CD4-positive, alpha-beta T cell treated with Interleukin-4 for 1 hour (primary cell): ENCODE data around the gene CELF4.
"Not testable (repeated sequence)": the region's sequence is repeated elsewhere in the genome, so short reads cannot be mapped to it uniquely, and the experiment has no call there.

ENCODE experiments used
- DNase-seq, 2 donors: peaks; one replicate each; pipeline ENCODE4 v3.0.0-alpha.2; 2020 to 2022

The CELF4 gene

DNA sequence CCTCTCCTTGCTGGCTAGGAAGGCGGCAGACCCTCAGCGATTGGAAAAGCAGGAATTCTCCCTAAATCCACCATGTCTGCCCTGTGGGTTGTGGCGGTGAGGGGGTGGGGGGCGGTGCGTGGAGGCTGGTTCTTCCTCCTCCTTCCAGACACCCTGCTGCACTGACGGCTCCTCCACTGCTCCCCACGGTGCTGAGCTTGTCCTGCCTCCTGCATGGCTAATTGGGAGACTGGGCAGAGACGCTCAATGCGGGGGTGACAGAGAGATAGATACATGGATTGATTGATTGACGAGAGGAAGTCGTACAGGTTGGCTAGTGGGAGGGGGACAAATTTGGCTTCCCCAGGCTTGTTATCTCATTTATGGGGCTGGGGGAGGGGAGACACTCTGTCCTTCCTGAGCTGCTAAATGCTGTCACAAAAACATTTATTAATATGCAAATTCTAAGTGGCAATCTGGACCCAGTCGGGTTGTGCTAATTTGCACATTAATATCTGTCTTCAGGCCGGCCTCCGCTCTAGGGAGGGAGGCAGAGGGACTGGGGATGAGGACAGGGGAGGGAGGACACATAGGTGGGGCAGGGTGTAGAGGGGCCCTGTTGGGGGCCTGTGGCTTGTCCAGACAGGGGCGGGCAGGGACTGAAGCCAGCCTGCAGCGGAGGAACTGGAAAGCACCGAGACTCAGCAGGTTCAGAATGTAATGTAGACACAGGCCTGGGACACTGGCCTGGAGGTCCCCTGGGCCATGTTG is 181.6 kb downstream of the CELF4 start:
- no peak for DNase-seq

DNA sequence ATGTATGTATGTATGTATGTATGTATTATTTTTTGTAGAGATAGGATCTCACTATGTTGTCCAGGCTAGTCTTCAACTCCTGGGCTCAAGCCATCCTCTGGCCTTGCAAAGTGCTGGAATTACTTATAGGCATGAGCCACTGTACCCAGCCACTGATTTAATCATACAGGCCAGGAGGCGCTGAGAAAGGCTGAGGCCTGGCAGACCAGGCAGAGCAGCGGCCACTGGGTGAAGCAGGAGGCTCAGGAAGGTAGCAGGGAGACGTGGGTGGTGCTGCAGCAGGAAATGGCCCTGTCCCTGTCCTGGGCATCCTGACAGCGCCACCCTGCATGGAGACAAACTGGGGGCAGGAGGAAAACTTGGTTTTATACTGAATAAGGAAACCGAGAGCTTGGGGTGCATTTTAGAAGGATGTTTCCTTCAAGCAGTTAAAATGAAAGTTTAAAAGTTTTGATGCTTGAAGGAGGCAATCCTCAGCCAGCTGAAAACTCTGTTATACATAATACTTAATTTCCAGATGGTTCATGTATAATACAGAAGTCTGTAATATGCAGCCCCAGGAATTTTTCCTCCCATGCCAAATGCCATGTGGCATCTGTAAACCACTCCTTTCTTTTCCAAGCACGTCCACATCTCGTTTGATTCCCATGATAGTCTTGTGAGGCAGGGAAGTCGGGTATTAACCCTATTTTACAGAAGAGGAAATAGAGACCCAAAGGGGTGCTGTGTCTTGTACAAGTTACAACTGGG is 182.4 kb downstream of the CELF4 start:
- DNase-seq: no peak

DNA sequence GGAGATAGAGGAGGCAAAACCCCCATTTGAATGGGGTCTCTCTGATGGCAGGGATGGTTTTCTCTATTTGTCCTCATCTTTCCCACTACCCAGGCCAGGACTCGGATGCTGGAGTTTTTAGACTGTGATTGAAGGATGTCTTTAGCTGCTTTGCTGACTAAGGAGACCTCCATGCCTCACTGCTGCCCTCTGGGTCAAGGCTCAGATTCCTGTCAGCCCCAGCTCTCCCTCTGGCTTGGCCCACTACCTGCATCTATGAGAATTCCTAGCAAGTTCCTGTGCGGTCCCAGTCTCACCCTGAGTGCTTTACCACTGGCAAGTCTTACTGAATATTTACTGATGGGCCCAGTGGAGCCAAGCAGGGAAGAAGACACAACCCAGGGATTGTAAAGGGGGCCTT is 184.0 kb downstream of the CELF4 start:
- DNase-seq: no peak

- DNase-seq: no peak
These were observed 185.0 kb downstream of the CELF4 start for GRCh38 chr18:37380546-37381110.

DNA sequence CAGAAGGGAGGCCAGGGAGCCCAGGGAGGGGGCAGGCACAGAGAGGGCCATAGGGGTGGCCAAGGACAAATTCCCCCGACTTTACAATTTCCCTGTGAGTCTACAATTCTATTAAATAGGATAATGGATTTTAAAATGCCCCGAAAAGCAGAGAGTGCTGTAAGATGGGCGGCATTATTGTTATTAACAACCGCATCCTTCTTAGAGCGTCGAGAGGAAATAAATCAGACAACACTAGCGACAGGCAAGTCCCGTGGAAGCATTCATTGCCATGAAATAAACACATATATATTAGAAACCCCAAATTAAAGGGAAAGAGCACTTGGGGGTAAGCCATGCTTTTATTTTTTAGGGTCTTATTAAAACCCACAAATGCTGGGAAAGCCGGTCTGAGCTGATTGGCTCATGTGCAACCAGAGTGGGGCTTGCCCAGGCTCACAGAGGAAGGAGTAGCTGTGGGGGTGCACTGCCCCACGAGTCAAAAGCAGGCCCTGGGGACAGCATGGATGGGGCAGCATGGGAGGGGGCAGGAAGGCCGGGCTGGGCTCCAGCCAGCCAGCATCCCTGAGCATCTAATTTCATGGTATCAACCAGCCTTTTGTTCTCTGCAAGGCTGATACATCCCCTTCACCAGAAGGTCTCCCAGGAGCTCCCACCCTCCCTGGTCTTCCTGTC is 187.1 kb downstream of the CELF4 start:
- no peak for DNase-seq

DNA sequence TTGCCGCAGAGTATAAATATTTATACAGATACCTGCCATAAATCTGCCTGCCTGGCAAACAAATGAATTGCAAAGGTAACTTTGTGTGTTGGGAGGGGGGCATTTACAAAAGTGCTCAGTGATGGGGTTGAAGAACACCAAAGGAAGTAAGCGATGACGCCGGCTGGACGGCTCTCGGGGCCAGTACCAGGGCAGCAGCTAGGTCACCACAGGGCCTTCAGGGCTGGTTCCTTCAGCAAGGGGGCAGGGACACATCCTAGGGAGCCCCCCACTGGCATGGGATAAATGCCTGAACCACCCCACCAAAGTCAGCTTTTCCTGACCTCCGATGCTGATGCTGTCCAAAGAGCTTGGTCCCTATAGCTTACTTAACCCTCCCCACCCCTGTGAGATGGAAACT is 190.4 kb downstream of the CELF4 start:
- no peak for DNase-seq

- DNase-seq: no peak
These were observed 197.3 kb downstream of the CELF4 start for GRCh38 chr18:37368110-37368954.

- no peak for DNase-seq
These were observed 201.4 kb downstream of the CELF4 start for GRCh38 chr18:37364237-37364636.

GRCh38 chr18:37362158-37362890 is 203.3 kb downstream of the CELF4 start:
- no peak for DNase-seq

DNA sequence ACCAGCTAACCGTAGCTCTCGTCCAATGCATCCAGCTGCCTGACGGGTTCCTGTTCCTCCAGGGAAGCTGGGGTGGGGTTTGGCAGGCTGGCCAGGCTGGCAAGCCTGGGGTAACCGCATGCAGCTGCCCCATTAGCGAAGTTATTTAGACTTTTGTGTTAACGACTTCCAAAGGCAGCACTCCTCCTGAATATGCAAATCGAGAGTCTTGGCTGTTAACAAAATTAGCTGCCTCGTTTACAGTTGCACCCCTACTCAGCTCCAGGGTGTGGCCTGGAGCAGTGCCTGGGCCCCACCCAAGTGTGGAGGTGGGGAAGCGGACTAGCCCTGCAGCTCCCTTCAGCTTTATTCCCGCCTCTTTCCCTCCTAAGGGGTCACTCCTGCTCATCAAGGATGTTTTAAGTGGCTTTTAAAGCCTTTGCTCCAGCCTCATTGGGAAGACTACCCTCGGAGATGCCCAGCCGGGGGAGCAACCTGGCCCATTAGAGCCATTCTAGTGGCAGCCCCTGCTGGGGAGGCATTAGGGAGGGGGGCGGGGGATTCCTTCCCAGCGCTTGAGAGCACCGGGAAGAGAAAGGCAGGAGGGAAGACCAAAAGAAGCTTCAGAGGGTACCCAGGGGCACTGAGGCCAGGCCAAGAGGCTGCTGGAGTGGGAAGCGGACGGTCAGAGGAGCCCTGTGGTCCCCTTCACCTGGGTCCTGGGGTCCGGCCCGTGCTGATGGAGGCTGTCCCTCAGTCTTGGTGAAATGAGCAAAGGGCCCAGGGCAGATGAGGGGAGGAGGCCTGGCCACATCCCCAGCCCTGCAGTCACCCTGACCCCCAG is 204.1 kb downstream of the CELF4 start:
- DNase-seq: no peak

GRCh38 chr18:37358061-37358460 is 207.5 kb downstream of the CELF4 start:
- not testable (repeated sequence) for DNase-seq

DNA sequence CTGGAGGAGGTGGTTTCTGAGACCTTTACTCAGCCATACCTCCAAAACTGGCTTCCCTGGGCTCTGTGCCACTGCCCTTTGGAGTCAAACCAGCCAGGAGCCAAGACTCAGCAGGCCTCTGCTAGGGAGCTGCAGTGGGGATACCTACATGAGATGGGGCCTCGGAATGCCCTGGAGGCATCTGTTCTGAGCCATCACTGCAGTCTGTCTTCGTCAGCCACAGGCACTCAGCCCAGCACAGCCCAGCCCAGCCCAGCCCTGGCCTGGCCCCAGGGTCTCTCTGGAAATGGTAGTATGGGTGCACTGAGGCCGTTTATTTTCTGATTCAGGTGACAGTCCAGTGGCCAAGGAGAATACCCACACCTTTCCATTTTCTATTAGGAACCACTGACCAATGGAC is 209.8 kb downstream of the CELF4 start:
- DNase-seq: no peak

- no peak for DNase-seq
These were observed 214.5 kb downstream of the CELF4 start for GRCh38 chr18:37351110-37351509.

DNA sequence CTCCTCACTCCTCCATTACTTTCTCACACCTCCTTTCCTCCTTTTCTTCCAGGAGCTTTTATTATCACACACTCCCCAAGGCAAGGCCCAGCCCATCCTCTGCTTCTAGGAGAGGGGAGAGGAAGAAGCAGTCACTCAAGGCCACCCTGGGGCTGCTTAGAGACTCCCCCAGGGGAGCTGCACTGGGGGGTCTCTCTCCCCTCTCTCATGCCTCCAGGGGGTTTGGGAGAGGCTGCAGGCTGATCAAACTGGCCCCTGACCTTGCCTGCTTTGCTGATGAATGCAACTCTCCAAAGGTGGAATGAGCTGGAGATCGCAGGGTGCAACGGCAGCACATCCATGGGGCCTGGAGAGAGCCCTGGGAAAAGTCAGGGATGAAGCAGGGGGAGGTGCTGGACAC is 216.9 kb downstream of the CELF4 start:
- no peak for DNase-seq

DNA sequence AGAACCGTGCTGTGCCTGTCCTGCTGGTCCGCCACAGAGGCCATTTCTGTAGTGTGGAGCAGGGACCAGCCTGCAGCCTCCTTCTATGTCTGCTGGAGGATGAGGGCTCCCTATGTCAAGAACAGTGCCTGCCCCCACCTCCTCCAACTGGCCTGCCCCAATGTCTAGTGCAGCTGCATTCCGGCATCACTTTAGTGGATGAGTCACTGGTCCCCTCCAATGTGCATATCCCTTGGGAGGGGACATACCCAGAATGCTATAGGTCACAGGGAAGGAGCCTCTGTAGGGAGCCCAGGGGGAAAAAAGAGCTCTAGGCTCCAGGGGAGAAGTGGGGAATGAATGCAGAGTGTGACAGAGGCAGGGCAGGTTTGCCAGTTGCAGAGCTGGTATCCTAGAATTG is 219.6 kb downstream of the CELF4 start:
- no peak for DNase-seq

DNA sequence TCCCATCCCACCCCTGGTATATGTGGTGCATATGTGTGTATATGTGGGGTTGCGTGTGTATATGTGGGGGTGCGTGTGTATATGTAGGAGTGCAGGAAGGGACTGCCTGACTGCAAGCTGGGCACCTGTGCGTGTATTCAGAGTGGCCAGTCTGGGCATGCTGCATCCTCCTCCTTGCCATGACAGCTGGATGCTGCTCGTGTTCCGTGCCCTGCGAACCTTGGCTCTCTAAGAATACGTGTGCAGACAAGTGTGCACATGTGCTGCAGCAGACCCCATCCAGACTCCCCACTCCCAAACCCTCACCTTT is 222.1 kb downstream of the CELF4 start:
- no peak for DNase-seq

DNA sequence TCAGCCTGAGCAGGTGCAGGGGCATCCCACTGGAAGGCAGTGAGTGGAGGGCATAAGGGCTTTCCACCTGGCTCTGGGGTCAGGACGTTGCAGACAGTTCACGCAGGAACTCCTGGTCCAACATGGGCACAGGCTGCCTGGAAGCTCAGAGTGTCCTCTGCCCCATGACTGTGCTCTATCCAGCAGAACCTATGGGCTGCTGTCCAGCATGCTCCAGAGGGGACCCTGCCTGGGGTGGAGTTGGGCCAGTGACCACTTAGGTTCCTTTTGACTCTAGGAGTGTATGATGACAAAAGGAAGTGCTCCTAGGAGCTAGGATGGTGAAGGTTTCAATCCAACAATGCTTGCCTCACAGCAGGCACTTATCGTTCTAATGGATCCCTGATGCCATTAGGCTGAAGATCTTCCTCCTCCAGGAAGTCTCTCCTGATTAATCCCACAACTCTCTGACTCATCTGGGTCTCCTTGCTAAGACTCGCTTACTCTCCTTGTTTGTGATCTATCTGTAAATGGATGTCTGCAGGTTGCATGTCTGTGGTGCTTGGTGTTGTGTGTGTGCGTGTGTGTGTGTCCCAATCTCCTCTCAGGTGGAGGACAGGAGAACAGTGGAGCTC is 224.0 kb downstream of the CELF4 start:
- DNase-seq: no peak

- DNase-seq: no peak
These were observed 224.6 kb downstream of the CELF4 start for GRCh38 chr18:37341016-37341415.

- no peak for DNase-seq
These were observed 225.8 kb downstream of the CELF4 start for GRCh38 chr18:37339701-37340215.

DNA sequence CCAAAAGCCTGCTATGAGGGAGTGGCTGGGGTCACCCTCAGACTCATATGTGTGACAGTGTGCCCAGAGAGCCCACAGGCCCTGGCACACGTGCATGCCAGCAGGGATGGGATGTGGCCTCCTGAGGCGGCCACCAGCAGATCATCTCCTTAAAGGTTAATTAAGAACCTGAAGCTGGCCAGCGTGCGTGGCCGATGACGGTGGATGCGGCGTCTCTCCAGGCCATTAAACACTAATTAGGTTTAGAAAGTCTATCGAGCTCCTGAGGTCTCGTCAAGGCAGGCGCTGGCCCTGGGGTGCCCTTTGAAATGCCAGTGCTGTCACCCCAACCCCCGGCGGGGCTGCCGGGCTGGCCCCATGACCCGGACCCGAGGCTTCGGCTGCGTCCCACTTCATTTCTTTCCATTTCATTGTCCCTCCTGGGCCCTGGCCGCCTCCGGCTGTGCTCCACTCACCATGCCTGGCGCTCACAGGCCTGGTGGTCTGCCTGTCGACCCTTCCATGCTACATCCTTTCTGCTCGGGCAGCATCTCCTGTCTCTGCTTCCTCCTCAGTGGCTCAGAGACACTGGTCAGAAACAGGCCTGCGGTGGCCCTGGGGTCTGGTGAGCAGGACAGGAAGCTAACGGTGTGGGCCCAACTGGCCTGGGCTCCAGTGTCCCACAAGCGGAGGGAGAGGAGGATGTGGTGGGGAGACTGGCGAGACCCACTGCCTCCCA is 228.9 kb downstream of the CELF4 start:
- no peak for DNase-seq
